ENCODE measurements around the gene LRRC15.

GRCh38 chr3:194328942-194329582 is 40.5 kb downstream of the LRRC15 start:
- TF ChIP-seq MYC (IDR thresholded peaks at IDR 0.05; ENCODE audit: low read depth, low read length) (no peak), CTCF (IDR thresholded peaks at IDR 0.05; ENCODE audit: low read depth, low read length) (no peak), POLR2A (IDR thresholded peaks at IDR 0.05; ENCODE audit: extremely low read depth, insufficient read length) (no peak)
- TF ChIP-seq, protein P1, sequence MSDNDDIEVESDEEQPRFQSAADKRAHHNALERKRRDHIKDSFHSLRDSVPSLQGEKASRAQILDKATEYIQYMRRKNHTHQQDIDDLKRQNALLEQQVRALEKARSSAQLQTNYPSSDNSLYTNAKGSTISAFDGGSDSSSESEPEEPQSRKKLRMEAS (IDR thresholded peaks at IDR 0.05; ENCODE audit: low read depth, low read length), result no peak

Data from NB4 (cell line).